ENCODE data around the gene EFCAB6. TPM values are rescaled to one million over a fixed set of nuclear protein-coding genes. Genes with fewer than 3 reads are reported as not detected.

EFCAB6 gene
- total RNA-seq, 1 experiment from 2014 or later: 0.52 TPM

- Histone ChIP-seq H3K79me2 (ENCODE audit: insufficient read depth, low read length) (no peaks in the 10 kb centered on the region), H3K4me3 (replicated peaks in 1 of 2; ENCODE audit: low read depth in 1 of 2, low read length in 2 of 2) (no peak overlapping the region), H3K4me1 (ENCODE audit: control insufficient read depth in 1 of 2, insufficient read depth in 2 of 2, low read length in 2 of 2) (no peaks in the 10 kb centered on the region), H3K27me3 (ENCODE audit: insufficient read depth, low read length) (peaks cover 15% of the 10 kb centered on the region), H3K36me3 (ENCODE audit: control insufficient read depth in 1 of 2, insufficient read depth in 2 of 2, low read length in 2 of 2) (no peaks in the 10 kb centered on the region), H2AFZ (ENCODE audit: low read depth, low read length, poor library complexity, severe bottlenecking) (no peak overlapping the region), H3K9ac (ENCODE audit: low read length) (no peak overlapping the region), H3K27ac (ENCODE audit: low read depth, low read length) (no peak overlapping the region), H3K9me3 (ENCODE audit: control insufficient read depth in 1 of 2, insufficient read depth in 1 of 2, low read depth in 1 of 2, low read length in 2 of 2) (no peaks in the 10 kb centered on the region), H4K20me1 (ENCODE audit: insufficient read depth) (no peaks in the 10 kb centered on the region), H3K4me2 (ENCODE audit: low read length) (no peak overlapping the region), H3K9me2 (ENCODE audit: insufficient read depth) (no peaks in the 10 kb centered on the region)
- no TSS peak for BruUV-seq (replicated peaks)
- DNase-seq (ENCODE audit: low read depth, low spot score) (no peak), ATAC-seq (no peak)
- intact Hi-C loops (cut with micrococcal nuclease): no loop called here
- CTCF ChIA-PET: no interaction called here
- POLR2A ChIA-PET: no interaction called here
- RAD21 ChIA-PET (ENCODE audit: low non-redundant PET in 1 of 2, low total read pairs in 2 of 2, uncharacterized antibody in 2 of 2, unreplicated experiment in 2 of 2): no interaction called here
- TF ChIP-seq, protein P1, sequence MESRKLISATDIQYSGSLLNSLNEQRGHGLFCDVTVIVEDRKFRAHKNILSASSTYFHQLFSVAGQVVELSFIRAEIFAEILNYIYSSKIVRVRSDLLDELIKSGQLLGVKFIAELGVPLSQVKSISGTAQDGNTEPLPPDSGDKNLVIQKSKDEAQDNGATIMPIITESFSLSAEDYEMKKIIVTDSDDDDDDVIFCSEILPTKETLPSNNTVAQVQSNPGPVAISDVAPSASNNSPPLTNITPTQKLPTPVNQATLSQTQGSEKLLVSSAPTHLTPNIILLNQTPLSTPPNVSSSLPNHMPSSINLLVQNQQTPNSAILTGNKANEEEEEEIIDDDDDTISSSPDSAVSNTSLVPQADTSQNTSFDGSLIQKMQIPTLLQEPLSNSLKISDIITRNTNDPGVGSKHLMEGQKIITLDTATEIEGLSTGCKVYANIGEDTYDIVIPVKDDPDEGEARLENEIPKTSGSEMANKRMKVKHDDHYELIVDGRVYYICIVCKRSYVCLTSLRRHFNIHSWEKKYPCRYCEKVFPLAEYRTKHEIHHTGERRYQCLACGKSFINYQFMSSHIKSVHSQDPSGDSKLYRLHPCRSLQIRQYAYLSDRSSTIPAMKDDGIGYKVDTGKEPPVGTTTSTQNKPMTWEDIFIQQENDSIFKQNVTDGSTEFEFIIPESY (IDR thresholded peaks at IDR 0.05; ENCODE audit: extremely low read depth, insufficient replicate concordance, low read length): no peak
- TF ChIP-seq EZH2phosphoT487 (IDR thresholded peaks at IDR 0.05; ENCODE audit: borderline replicate concordance) (no peak), TCF7L2 (IDR thresholded peaks at IDR 0.05; ENCODE audit: borderline replicate concordance, extremely low read depth, insufficient read depth, insufficient read length) (no peak), EGR1 (IDR thresholded peaks at IDR 0.05; ENCODE audit: low read depth) (no peak), SRF (IDR thresholded peaks at IDR 0.05; ENCODE audit: low read depth) (no peak), POLR2A (IDR thresholded peaks at IDR 0.05; ENCODE audit: borderline replicate concordance, extremely low read depth, insufficient read depth, insufficient read length) (no peak), EZH2 (IDR thresholded peaks at IDR 0.05) (no peak), YY1 (IDR thresholded peaks at IDR 0.05; ENCODE audit: extremely low read depth, insufficient replicate concordance, low read depth, low read length) (no peak), RAD21 (IDR thresholded peaks at IDR 0.05; ENCODE audit: low read depth) (no peak), CBX3 (IDR thresholded peaks at IDR 0.05; ENCODE audit: low read depth) (no peak), ELF1 (IDR thresholded peaks at IDR 0.05; ENCODE audit: borderline replicate concordance, low read depth) (no peak)
- TF ChIP-seq, protein P2, sequence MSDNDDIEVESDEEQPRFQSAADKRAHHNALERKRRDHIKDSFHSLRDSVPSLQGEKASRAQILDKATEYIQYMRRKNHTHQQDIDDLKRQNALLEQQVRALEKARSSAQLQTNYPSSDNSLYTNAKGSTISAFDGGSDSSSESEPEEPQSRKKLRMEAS (IDR thresholded peaks at IDR 0.05): no peak
Observed at GRCh38 chr22:43554259-43554636, 257.9 kb downstream of the EFCAB6 start.
